Karpas-422 (cell line): ENCODE data around the gene AIRE. TPM values are rescaled to one million over a fixed set of nuclear protein-coding genes. Genes with fewer than 3 reads are reported as not detected.

Source experiments
- DNase-seq: peaks from one replicate; pipeline ENCODE4 v3.0.0-alpha.2; 2015
- H2AFZ ChIP-seq: fragments of 200-600 bp; sonication (generic); 2 replicates; pipeline ENCODE4 v1.6.1; 2014; ENCODE audit warnings: antibody characterized with exemption, low read length, mixed read lengths
- H3K27ac ChIP-seq: fragments of 200-600 bp; sonication (generic); 2 replicates; pipeline ENCODE4 v1.5.1; 2014; ENCODE audit warnings: mild to moderate bottlenecking, low read length, moderate library complexity
- H3K27me3 ChIP-seq: fragments of 200-600 bp; sonication (generic); 2 replicates; pipeline ENCODE4 v1.6.1; 2014; ENCODE audit warnings: low read length, mixed read lengths
- H3K36me3 ChIP-seq: fragments of 200-600 bp; sonication (generic); 2 replicates; pipeline ENCODE4 v1.6.1; 2014; ENCODE audit warnings: low read length, mixed read lengths; ENCODE audit not compliant: insufficient read depth
- H3K4me1 ChIP-seq: fragments of 200-600 bp; sonication (generic); 2 replicates; pipeline ENCODE4 v1.6.1; 2014; ENCODE audit warnings: mild to moderate bottlenecking, low read length, mixed read lengths
- H3K4me2 ChIP-seq: fragments of 200-600 bp; sonication (generic); 2 replicates; pipeline ENCODE4 v1.6.1; 2014; ENCODE audit warnings: low read length, low read depth, mild to moderate bottlenecking; ENCODE audit not compliant: poor library complexity, severe bottlenecking
- H3K4me3 ChIP-seq: fragments of 200-600 bp; sonication (generic); 2 replicates; pipeline ENCODE4 v1.5.1; 2014; ENCODE audit warnings: mild to moderate bottlenecking, antibody characterized with exemption, low read length, mixed read lengths
- H3K79me2 ChIP-seq: fragments of 200-600 bp; sonication (generic); 2 replicates; pipeline ENCODE4 v1.6.1; 2014; ENCODE audit warnings: mild to moderate bottlenecking, low read length, mixed read lengths
- H3K9ac ChIP-seq: fragments of 200-600 bp; sonication (generic); 2 replicates; pipeline ENCODE4 v1.6.0; 2014; ENCODE audit warnings: low read length
- H3K9me2 ChIP-seq: fragments of 200-600 bp; sonication (generic), shearing (Covaris generic); replicated peaks from 2 replicates; pipeline ENCODE4 v1.6.0; 2014; ENCODE audit warnings: mild to moderate bottlenecking, low read length, moderate library complexity; ENCODE audit not compliant: insufficient read depth
- H3K9me3 ChIP-seq: fragments of 300-700, 200-600 bp; sonication (generic); 2 replicates; pipeline ENCODE4 v1.6.1; 2014; ENCODE audit warnings: low read length, mixed read lengths
- H4K20me1 ChIP-seq: fragments of 200-600 bp; sonication (generic); 2 replicates; pipeline ENCODE4 v1.6.1; 2014; ENCODE audit warnings: mild to moderate bottlenecking, antibody characterized with exemption, low read length, low read depth; ENCODE audit not compliant: insufficient read depth
- total RNA-seq: library from RNA; depleted of rRNA; stranded (reverse); fragments of >200 nt; shearing (Covaris generic); gene quantifications from 2 replicates; pipeline ENCODE4 v1.2.3, GENCODE V29; 2014; ENCODE audit warnings: low replicate concordance

Gene AIRE
- total RNA-seq, 1 experiment from 2014 or later = not detected

- Histone ChIP-seq H3K4me1 (no peaks in the 10 kb centered on the region), H3K9me3 (no peaks in the 10 kb centered on the region), H3K9me2 (no peaks in the 10 kb centered on the region), H2AFZ (no peak overlapping the region), H3K79me2 (no peaks in the 10 kb centered on the region), H4K20me1 (no peaks in the 10 kb centered on the region; the same call in 1 of the 2 replicates), H3K27me3 (no peaks in the 10 kb centered on the region), H3K36me3 (no peaks in the 10 kb centered on the region), H3K4me2 (no peak overlapping the region), H3K4me3 (no peak overlapping the region), H3K27ac (no peak overlapping the region), H3K9ac (no peak overlapping the region)
- no peak for DNase-seq
Observed at GRCh38 chr21:44262338-44263056, 23.2 kb upstream of the AIRE start.

DNA sequence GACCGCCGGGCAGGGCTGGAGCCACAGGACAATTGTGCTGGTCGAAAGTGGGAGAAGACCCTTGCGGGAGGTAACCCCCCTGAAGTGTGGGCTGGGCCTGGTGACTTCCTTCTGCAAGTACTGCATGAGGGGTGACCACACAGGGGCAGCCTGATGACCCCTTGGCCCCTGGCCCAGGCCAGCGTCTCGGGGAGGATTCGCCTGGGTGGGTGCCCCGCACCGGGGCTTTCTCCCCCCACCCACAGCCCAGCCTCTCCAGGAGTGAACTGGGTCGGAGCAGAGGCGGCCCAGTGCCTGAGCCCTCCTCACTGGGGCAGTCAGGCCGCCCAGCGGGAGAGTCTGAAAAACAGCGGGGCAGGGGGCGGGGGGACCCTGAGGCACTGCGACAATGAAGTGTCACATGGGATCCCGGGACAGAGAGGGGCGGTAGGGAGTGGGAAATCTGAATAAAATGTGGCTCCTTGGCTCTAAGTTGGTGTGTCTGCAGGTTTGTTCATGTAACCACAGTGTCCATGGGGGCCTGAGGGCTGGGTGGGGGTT, 22.4 kb upstream of the AIRE start:
- Histone ChIP-seq H3K4me1 (peaks cover 5% of the 10 kb centered on the region; the same call in 1 of the 2 replicates), H4K20me1 (no peaks in the 10 kb centered on the region; the same call in 1 of the 2 replicates), H3K4me2 (no peak overlapping the region), H2AFZ (no peak overlapping the region), H3K4me3 (no peak overlapping the region), H3K27ac (no peak overlapping the region), H3K79me2 (no peaks in the 10 kb centered on the region), H3K36me3 (no peaks in the 10 kb centered on the region), H3K9ac (no peak overlapping the region), H3K27me3 (no peaks in the 10 kb centered on the region), H3K9me3 (no peaks in the 10 kb centered on the region), H3K9me2 (no peaks in the 10 kb centered on the region)
- no peak for DNase-seq

DNA sequence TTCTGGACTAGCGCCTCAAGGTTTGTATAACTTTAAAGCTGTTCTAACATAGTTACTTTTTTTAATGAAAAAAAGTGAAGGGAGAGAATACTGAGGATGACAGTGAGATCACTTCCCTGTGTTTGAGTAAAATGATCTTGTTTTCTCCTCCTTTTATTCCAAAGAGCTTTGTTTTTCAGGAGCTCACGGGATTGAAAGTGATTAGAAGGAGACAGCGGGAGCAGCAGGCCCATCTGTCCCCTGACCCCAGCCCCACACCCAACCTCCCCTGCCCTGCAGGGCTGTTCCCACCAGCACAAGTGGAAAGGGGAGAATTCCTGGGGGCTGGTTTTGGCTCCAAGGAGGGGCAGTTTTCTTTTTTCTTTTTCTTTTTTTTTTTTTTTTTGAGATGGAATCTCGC, 21.9 kb upstream of the AIRE start:
- no peaks in the 10 kb centered on the region for H3K79me2 ChIP-seq
- no peaks in the 10 kb centered on the region for H3K9me3 ChIP-seq
- H3K9me2 ChIP-seq = no peaks in the 10 kb centered on the region
- H2AFZ ChIP-seq = no peak overlapping the region
- no peaks in the 10 kb centered on the region for H3K36me3 ChIP-seq
- H4K20me1 ChIP-seq = no peaks in the 10 kb centered on the region; the same call in 1 of the 2 replicates
- H3K27me3 ChIP-seq = no peaks in the 10 kb centered on the region
- no peak overlapping the region for H3K4me2 ChIP-seq
- no peak overlapping the region for H3K9ac ChIP-seq
- H3K4me1 ChIP-seq = peaks cover 5% of the 10 kb centered on the region; the same call in 1 of the 2 replicates
- no peak overlapping the region for H3K4me3 ChIP-seq
- DNase-seq = peak; percentile 49
- H3K27ac ChIP-seq = no peak overlapping the region

GRCh38 chr21:44265734-44266270, 19.9 kb upstream of the AIRE start:
- H3K4me2 ChIP-seq = no peak overlapping the region
- H3K36me3 ChIP-seq = no peaks in the 10 kb centered on the region
- DNase-seq = no peak
- H3K9me2 ChIP-seq = no peaks in the 10 kb centered on the region
- no peak overlapping the region for H3K27ac ChIP-seq
- H3K4me1 ChIP-seq = peaks cover 5% of the 10 kb centered on the region; the same call in 1 of the 2 replicates
- no peak overlapping the region for H3K4me3 ChIP-seq
- no peak overlapping the region for H3K9ac ChIP-seq
- H3K9me3 ChIP-seq = no peaks in the 10 kb centered on the region
- no peaks in the 10 kb centered on the region for H3K79me2 ChIP-seq
- H4K20me1 ChIP-seq = no peaks in the 10 kb centered on the region
- H3K27me3 ChIP-seq = no peaks in the 10 kb centered on the region
- no peak overlapping the region for H2AFZ ChIP-seq

GRCh38 chr21:44267655-44268142, 18.0 kb upstream of the AIRE start:
- Histone ChIP-seq H2AFZ (peak overlapping the region; percentile 46; the same call in 1 of the 2 replicates), H3K27me3 (no peaks in the 10 kb centered on the region), H3K4me2 (no peak overlapping the region), H3K4me1 (peaks cover 5% of the 10 kb centered on the region; the same call in 1 of the 2 replicates), H4K20me1 (no peaks in the 10 kb centered on the region), H3K79me2 (no peaks in the 10 kb centered on the region), H3K4me3 (no peak overlapping the region), H3K9me2 (no peaks in the 10 kb centered on the region), H3K36me3 (no peaks in the 10 kb centered on the region), H3K9me3 (no peaks in the 10 kb centered on the region), H3K27ac (no peak overlapping the region), H3K9ac (no peak overlapping the region)
- DNase-seq = peak; percentile 93

- no peak overlapping the region for H3K4me2 ChIP-seq
- H3K4me3 ChIP-seq = no peak overlapping the region
- no peak overlapping the region for H2AFZ ChIP-seq
- H3K9me2 ChIP-seq = no peaks in the 10 kb centered on the region
- H3K36me3 ChIP-seq = no peaks in the 10 kb centered on the region
- peaks cover 5% of the 10 kb centered on the region; the same call in 1 of the 2 replicates for H3K4me1 ChIP-seq
- no peaks in the 10 kb centered on the region for H3K27me3 ChIP-seq
- H3K9ac ChIP-seq = no peak overlapping the region
- no peaks in the 10 kb centered on the region for H3K9me3 ChIP-seq
- no peak for DNase-seq
- no peaks in the 10 kb centered on the region for H3K79me2 ChIP-seq
- H3K27ac ChIP-seq = no peak overlapping the region
- H4K20me1 ChIP-seq = no peaks in the 10 kb centered on the region
Observed at GRCh38 chr21:44269090-44269489, 16.6 kb upstream of the AIRE start.

GRCh38 chr21:44271558-44272283, 14.0 kb upstream of the AIRE start:
- Histone ChIP-seq H4K20me1 (no peaks in the 10 kb centered on the region), H3K36me3 (no peaks in the 10 kb centered on the region), H3K79me2 (no peaks in the 10 kb centered on the region), H3K9me3 (no peaks in the 10 kb centered on the region), H3K4me1 (peaks cover 5% of the 10 kb centered on the region; the same call in 1 of the 2 replicates), H3K9me2 (no peaks in the 10 kb centered on the region), H3K27me3 (no peaks in the 10 kb centered on the region), H3K4me2 (no peak overlapping the region), H2AFZ (no peak overlapping the region), H3K27ac (no peak overlapping the region), H3K4me3 (no peak overlapping the region), H3K9ac (no peak overlapping the region)
- no peak for DNase-seq
